NCI-H2196 (cell line): ENCODE measurements around the gene SLC6A19.
A peak's percentile ranks its signal among the peaks of the same experiment; 100 is the strongest.

ENCODE experiments used
- DNase-seq: peaks from one replicate; lab custom pipeline; 2025; ENCODE audit not compliant: unreplicated experiment; lab: John Stamatoyannopoulos, UW

SLC6A19 gene

GRCh38 chr5:1165864-1166263, 35.5 kb upstream of the SLC6A19 start:
- no peak for DNase-seq

- no peak for DNase-seq
These were observed 35.0 kb upstream of the SLC6A19 start for GRCh38 chr5:1166370-1166769.

GRCh38 chr5:1167361-1167727, 34.1 kb upstream of the SLC6A19 start:
- DNase-seq = no peak

GRCh38 chr5:1167728-1168709, 33.4 kb upstream of the SLC6A19 start:
- DNase-seq = peak; percentile 82

- DNase-seq = peak; percentile 50
These were observed 32.6 kb upstream of the SLC6A19 start for GRCh38 chr5:1168796-1169195.

- DNase-seq = no peak
These were observed 31.9 kb upstream of the SLC6A19 start for GRCh38 chr5:1169211-1170115.

- DNase-seq = no peak
These were observed 30.0 kb upstream of the SLC6A19 start for GRCh38 chr5:1171340-1171941.

GRCh38 chr5:1172007-1172581, 29.3 kb upstream of the SLC6A19 start:
- no peak for DNase-seq

GRCh38 chr5:1172670-1173404, 28.6 kb upstream of the SLC6A19 start:
- no peak for DNase-seq

GRCh38 chr5:1173485-1174070, 27.8 kb upstream of the SLC6A19 start:
- DNase-seq = no peak

GRCh38 chr5:1174122-1174936, 27.1 kb upstream of the SLC6A19 start:
- DNase-seq = no peak

- DNase-seq = no peak
These were observed 26.4 kb upstream of the SLC6A19 start for GRCh38 chr5:1175015-1175414.

- no peak for DNase-seq
These were observed 25.5 kb upstream of the SLC6A19 start for GRCh38 chr5:1175801-1176472.

GRCh38 chr5:1176473-1177391, 24.7 kb upstream of the SLC6A19 start:
- DNase-seq = no peak

GRCh38 chr5:1177826-1178528, 23.4 kb upstream of the SLC6A19 start:
- no peak for DNase-seq

GRCh38 chr5:1178529-1179382, 22.6 kb upstream of the SLC6A19 start:
- DNase-seq = no peak
